ENCODE measurements around the gene LDLRAD2.
"Not testable (repeated sequence)": the region's sequence is repeated elsewhere in the genome, so short reads cannot be mapped to it uniquely, and the experiment has no call there.

LDLRAD2 gene

GRCh38 chr1:21766210-21766609 is 45.9 kb upstream of the LDLRAD2 start:
- H3K27ac ChIP-seq (replicated peaks) = no peak overlapping the region; the same call in 1 of the 2 replicates
- DNase-seq (ENCODE audit: low read depth in 1 of 2, low spot score in 1 of 2) = no peak
- no peaks in the 10 kb centered on the region for H3K27me3 ChIP-seq (ENCODE audit: insufficient read depth, poor library complexity, severe bottlenecking)
- TF ChIP-seq SPI1 (IDR thresholded peaks at IDR 0.05; ENCODE audit: borderline replicate concordance, low read depth) (no peak), REST (IDR thresholded peaks at IDR 0.05; ENCODE audit: insufficient replicate concordance, low read depth) (no peak), CTCF (IDR thresholded peaks at IDR 0.05; ENCODE audit: insufficient read depth, low read length) (no peak), GABPA (IDR thresholded peaks at IDR 0.05; ENCODE audit: low read depth) (no peak), POLR2AphosphoS5 (IDR thresholded peaks at IDR 0.05; ENCODE audit: low read depth) (no peak)
- H3K4me3 ChIP-seq (replicated peaks; ENCODE audit: insufficient read depth, low read length) = no peak overlapping the region

- not testable (repeated sequence) for H3K4me3 ChIP-seq (replicated peaks; ENCODE audit: insufficient read depth, low read length); H3K27me3 ChIP-seq (ENCODE audit: insufficient read depth, poor library complexity, severe bottlenecking); DNase-seq (ENCODE audit: low read depth in 1 of 2, low spot score in 1 of 2); H3K27ac ChIP-seq (replicated peaks)
Measured at GRCh38 chr1:21767106-21767505, 45.0 kb upstream of the LDLRAD2 start.

- no peak overlapping the region for H3K4me3 ChIP-seq (replicated peaks; ENCODE audit: insufficient read depth, low read length)
- no peak overlapping the region for H3K27ac ChIP-seq (replicated peaks)
- DNase-seq (ENCODE audit: low read depth in 1 of 2, low spot score in 1 of 2) = no peak
- TF ChIP-seq POLR2AphosphoS5 (IDR thresholded peaks at IDR 0.05; ENCODE audit: low read depth) (no peak), SPI1 (IDR thresholded peaks at IDR 0.05; ENCODE audit: borderline replicate concordance, low read depth) (no peak), GABPA (IDR thresholded peaks at IDR 0.05; ENCODE audit: low read depth) (no peak), CTCF (IDR thresholded peaks at IDR 0.05; ENCODE audit: insufficient read depth, low read length) (no peak), REST (IDR thresholded peaks at IDR 0.05; ENCODE audit: insufficient replicate concordance, low read depth) (no peak)
- no peaks in the 10 kb centered on the region for H3K27me3 ChIP-seq (ENCODE audit: insufficient read depth, poor library complexity, severe bottlenecking)
Measured at GRCh38 chr1:21770201-21770600, 41.9 kb upstream of the LDLRAD2 start.

GRCh38 chr1:21770602-21771001 is 41.5 kb upstream of the LDLRAD2 start:
- not testable (repeated sequence) for H3K27ac ChIP-seq (replicated peaks); H3K4me3 ChIP-seq (replicated peaks; ENCODE audit: insufficient read depth, low read length); DNase-seq (ENCODE audit: low read depth in 1 of 2, low spot score in 1 of 2); H3K27me3 ChIP-seq (ENCODE audit: insufficient read depth, poor library complexity, severe bottlenecking)

GRCh38 chr1:21771672-21772071 is 40.4 kb upstream of the LDLRAD2 start:
- DNase-seq (ENCODE audit: low read depth in 1 of 2, low spot score in 1 of 2) = peak in 1 of 2 experiments; percentile 79
- not testable (repeated sequence) for H3K4me3 ChIP-seq (replicated peaks; ENCODE audit: insufficient read depth, low read length); H3K27me3 ChIP-seq (ENCODE audit: insufficient read depth, poor library complexity, severe bottlenecking)
- H3K27ac ChIP-seq (replicated peaks) = peak overlapping the region; percentile 57
